Measurements from ENCODE around the gene CYP26C1.
A peak's percentile ranks its signal among the peaks of the same experiment; 100 is the strongest.

The CYP26C1 gene

GRCh38 chr10:93061594-93062513, 1.3 kb downstream of the CYP26C1 start:
- H3K4me1 ChIP-seq (ENCODE audit: control insufficient read depth in 1 of 2, insufficient read depth in 1 of 2, low read depth in 1 of 2, low read length in 1 of 2), result peaks cover 10 to 12% of the 10 kb centered on the region in 2 experiments
- no peak overlapping the region for H3K27ac ChIP-seq
- peaks cover 80% of the 10 kb centered on the region for H3K27me3 ChIP-seq
- H3K4me3 ChIP-seq (ENCODE audit: low read depth in 1 of 2, low read length in 1 of 2), result peak overlapping the region in 1 of 2 experiments; percentile 20
- no peaks in the 10 kb centered on the region for H3K9me3 ChIP-seq
- no peak for TF ChIP-seq CTCF (IDR thresholded peaks at IDR 0.05)
- peaks cover 32% of the 10 kb centered on the region for H3K36me3 ChIP-seq

DNA sequence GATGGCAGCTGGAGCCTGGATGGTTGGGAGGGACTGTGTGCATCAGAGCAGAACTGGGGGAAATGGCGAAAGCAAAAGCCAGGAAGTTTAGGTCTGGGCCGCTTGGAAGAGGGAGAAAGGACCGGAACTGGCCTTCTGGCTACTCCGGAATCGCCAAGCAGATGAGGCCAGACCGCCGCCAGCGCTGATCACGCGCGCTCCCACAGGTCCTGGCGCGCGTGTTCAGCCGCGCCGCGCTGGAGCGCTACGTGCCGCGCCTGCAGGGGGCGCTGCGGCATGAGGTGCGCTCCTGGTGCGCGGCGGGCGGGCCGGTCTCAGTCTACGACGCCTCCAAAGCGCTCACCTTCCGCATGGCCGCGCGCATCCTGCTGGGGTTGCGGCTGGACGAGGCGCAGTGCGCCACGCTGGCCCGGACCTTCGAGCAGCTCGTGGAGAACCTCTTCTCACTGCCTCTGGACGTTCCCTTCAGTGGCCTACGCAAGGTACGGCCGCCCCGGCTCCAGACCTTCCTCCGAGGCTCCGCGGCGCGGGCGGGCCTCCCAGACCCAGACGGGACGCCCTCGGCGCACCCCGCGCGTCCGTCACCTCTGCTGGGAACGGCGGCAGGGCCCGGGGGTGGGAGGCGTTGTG, 2.0 kb downstream of the CYP26C1 start:
- TF ChIP-seq CTCF (IDR thresholded peaks at IDR 0.05), result no peak
- H3K9me3 ChIP-seq, result no peaks in the 10 kb centered on the region
- peaks cover 10 to 12% of the 10 kb centered on the region in 2 experiments for H3K4me1 ChIP-seq (ENCODE audit: control insufficient read depth in 1 of 2, insufficient read depth in 1 of 2, low read depth in 1 of 2, low read length in 1 of 2)
- H3K27ac ChIP-seq, result no peak overlapping the region
- peak overlapping the region in 1 of 2 experiments; percentile 20 for H3K4me3 ChIP-seq (ENCODE audit: low read depth in 1 of 2, low read length in 1 of 2)
- H3K36me3 ChIP-seq, result peaks cover 31% of the 10 kb centered on the region
- H3K27me3 ChIP-seq, result peaks cover 88% of the 10 kb centered on the region

GRCh38 chr10:93063144-93063976, 2.8 kb downstream of the CYP26C1 start:
- H3K27ac ChIP-seq, result no peak overlapping the region
- H3K4me1 ChIP-seq (ENCODE audit: control insufficient read depth in 1 of 2, insufficient read depth in 1 of 2, low read depth in 1 of 2, low read length in 1 of 2), result peaks cover 10 to 12% of the 10 kb centered on the region in 2 experiments
- H3K36me3 ChIP-seq, result peaks cover 24% of the 10 kb centered on the region
- H3K4me3 ChIP-seq (ENCODE audit: low read depth in 1 of 2, low read length in 1 of 2), result no peak overlapping the region
- no peaks in the 10 kb centered on the region for H3K9me3 ChIP-seq
- H3K27me3 ChIP-seq, result peaks cover 95% of the 10 kb centered on the region
- no peak for TF ChIP-seq CTCF (IDR thresholded peaks at IDR 0.05)

- Histone ChIP-seq H3K36me3 (peaks cover 17% of the 10 kb centered on the region), H3K27ac (no peak overlapping the region), H3K9me3 (no peaks in the 10 kb centered on the region), H3K4me1 (ENCODE audit: control insufficient read depth in 1 of 2, insufficient read depth in 1 of 2, low read depth in 1 of 2, low read length in 1 of 2) (peaks cover 10 to 12% of the 10 kb centered on the region in 2 experiments), H3K27me3 (peaks cover 100% of the 10 kb centered on the region), H3K4me3 (ENCODE audit: low read depth in 1 of 2, low read length in 1 of 2) (no peak overlapping the region)
- TF ChIP-seq CTCF (IDR thresholded peaks at IDR 0.05), result no peak
Measured at GRCh38 chr10:93063977-93064660, 3.5 kb downstream of the CYP26C1 start.

Data from neutrophil (primary cell).